ENCODE measurements around the gene COL5A3.
"Not testable (repeated sequence)": the region's sequence is repeated elsewhere in the genome, so short reads cannot be mapped to it uniquely, and the experiment has no call there.

Gene COL5A3

DNA sequence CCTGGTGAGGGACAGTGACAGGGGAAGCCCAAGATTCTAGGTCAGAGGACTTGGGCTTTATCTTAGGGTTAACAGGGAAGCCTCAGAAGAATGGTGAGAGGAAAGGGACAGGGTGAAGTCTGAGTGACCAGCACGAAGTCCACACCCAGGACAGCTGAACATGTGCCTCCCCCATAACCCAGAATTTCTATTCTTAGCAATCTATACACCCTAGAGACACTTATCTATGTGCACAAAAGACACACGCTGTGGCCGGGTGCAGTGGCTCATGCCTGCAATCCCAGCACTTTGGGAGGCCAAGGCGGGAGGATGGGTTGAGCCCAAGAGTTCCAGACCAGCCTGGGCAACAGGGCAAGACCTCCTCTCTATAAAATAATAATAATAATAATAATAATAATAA lies 62.9 kb downstream of the COL5A3 start:
- WGBS (ENCODE audit: insufficient coverage) = no CpG with 5 or more reads among the region's 4 CpGs
- H3K4me1 ChIP-seq (ENCODE audit: control extremely low read depth in 1 of 4, control insufficient read depth in 4 of 4, insufficient read depth in 4 of 4, low read length in 3 of 4) = no peaks in the 10 kb centered on the region
- peaks cover 0 to 3% (median 0%) of the 10 kb centered on the region in 5 experiments for H3K9me3 ChIP-seq (ENCODE audit: control extremely low read depth in 1 of 5, control insufficient read depth in 4 of 5, insufficient read depth in 2 of 5, low read depth in 1 of 5, low read length in 4 of 5)
- no peak overlapping the region for H3K27ac ChIP-seq (ENCODE audit: insufficient read depth in 1 of 2, low read depth in 1 of 2, low read length in 2 of 2, poor library complexity in 1 of 2, severe bottlenecking in 2 of 2)
- DNase-seq = no peak
- ChIA-PET CTCF (no interaction called here), POLR2A (no interaction called here)
- no peaks in the 10 kb centered on the region for H3K36me3 ChIP-seq (ENCODE audit: control insufficient read depth in 4 of 4, insufficient read depth in 4 of 4, low read length in 3 of 4)
- H3K27me3 ChIP-seq (replicated peaks in 2 of 5; ENCODE audit: control insufficient read depth in 4 of 5, insufficient read depth in 5 of 5, low read length in 4 of 5) = peaks cover 0 to 8% (median 0%) of the 10 kb centered on the region in 5 experiments
- H3K4me3 ChIP-seq (ENCODE audit: control insufficient read depth in 1 of 7, extremely low read depth in 1 of 7, insufficient read depth in 4 of 7, low read depth in 2 of 7, low read length in 6 of 7) = no peak overlapping the region

DNA sequence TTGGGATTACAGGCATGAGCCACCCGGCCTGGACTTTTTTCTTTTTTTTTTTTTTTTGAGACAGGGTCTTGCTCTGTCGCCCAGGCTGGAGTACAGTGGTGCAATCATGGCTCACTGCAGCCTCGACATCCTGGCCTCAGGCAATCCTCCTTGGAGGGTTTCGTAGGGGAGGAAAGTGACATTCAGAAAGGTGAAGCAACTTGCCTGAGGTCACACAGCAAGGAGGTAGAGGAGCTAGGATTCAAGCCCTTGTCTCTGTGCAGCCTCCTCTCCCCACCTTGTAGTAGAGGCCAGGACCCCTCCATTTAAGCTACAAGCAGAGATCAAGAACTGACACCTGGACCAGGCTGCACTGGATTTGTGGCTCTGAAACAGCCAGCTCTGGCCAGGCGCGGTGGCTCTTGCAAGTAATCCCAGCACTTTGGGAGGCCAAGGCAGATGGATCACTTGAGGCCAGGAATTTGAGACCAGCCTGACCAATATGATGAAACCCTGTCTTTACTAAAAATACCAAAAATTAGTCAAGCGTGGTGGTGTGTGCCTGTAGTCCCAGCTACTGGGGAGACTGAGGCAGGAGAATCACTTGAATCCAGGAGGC lies 63.7 kb downstream of the COL5A3 start:
- H3K27ac ChIP-seq (ENCODE audit: insufficient read depth in 1 of 2, low read depth in 1 of 2, low read length in 2 of 2, poor library complexity in 1 of 2, severe bottlenecking in 2 of 2); CTCF ChIA-PET; H3K36me3 ChIP-seq (ENCODE audit: control insufficient read depth in 4 of 4, insufficient read depth in 4 of 4, low read length in 3 of 4); H3K27me3 ChIP-seq (replicated peaks in 2 of 5; ENCODE audit: control insufficient read depth in 4 of 5, insufficient read depth in 5 of 5, low read length in 4 of 5); H3K4me3 ChIP-seq (ENCODE audit: control insufficient read depth in 1 of 7, extremely low read depth in 1 of 7, insufficient read depth in 4 of 7, low read depth in 2 of 7, low read length in 6 of 7); H3K4me1 ChIP-seq (ENCODE audit: control extremely low read depth in 1 of 4, control insufficient read depth in 4 of 4, insufficient read depth in 4 of 4, low read length in 3 of 4); POLR2A ChIA-PET; DNase-seq: not testable (repeated sequence)
- WGBS (ENCODE audit: insufficient coverage) = 94% methylated on average over 4 of the region's 7 CpGs
- H3K9me3 ChIP-seq (ENCODE audit: control extremely low read depth in 1 of 5, control insufficient read depth in 4 of 5, insufficient read depth in 2 of 5, low read depth in 1 of 5, low read length in 4 of 5) = peaks cover 3 to 11% (median 6%) of the 10 kb centered on the region in 5 experiments

DNA sequence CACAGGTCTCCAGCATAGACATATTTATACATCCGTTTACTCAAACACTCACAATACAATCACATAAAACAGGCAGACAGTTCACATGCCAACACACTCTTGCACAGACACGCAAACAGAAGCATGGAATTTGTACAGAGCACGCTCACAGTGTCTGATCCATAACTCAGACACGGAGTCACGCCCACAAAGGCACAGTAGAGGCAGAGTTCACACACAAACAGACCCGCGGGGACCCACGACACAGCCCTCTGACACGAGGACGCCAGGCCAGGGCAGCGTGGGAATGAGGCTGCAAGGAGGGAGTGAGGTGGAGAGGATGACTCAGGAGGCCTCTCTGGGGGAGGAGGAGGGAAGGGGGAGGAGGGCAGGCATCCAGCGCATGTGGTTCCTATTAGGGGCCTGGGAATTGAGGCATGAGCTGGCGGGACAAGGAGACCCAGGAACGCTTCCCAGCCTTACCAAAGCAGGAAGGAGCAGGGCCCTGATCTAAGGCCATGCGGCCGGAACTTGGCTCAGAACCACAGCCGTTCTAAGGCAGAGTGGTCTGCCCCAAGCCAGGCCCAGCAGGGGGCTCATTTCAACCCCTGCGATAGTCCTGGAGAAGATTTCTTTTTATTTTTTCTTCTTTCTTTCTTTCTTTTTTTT lies 64.9 kb downstream of the COL5A3 start:
- ChIA-PET CTCF (interaction anchor here (1.0 kb wide), 1 partner anchor 9 kb away, joined by 3 read pairs; no protein-coding TSS in a partner anchor), POLR2A (no interaction called here)
- 69% methylated on average over 16 of the region's 18 CpGs for WGBS (ENCODE audit: insufficient coverage)
- peaks cover 3 to 14% (median 6%) of the 10 kb centered on the region in 5 experiments for H3K9me3 ChIP-seq (ENCODE audit: control extremely low read depth in 1 of 5, control insufficient read depth in 4 of 5, insufficient read depth in 2 of 5, low read depth in 1 of 5, low read length in 4 of 5)
- DNase-seq = peak in 1 of 3 donors; percentile 13
- H3K4me3 ChIP-seq (ENCODE audit: control insufficient read depth in 1 of 7, extremely low read depth in 1 of 7, insufficient read depth in 4 of 7, low read depth in 2 of 7, low read length in 6 of 7) = no peak overlapping the region
- peaks cover 0 to 14% (median 1%) of the 10 kb centered on the region in 5 experiments for H3K27me3 ChIP-seq (replicated peaks in 2 of 5; ENCODE audit: control insufficient read depth in 4 of 5, insufficient read depth in 5 of 5, low read length in 4 of 5)
- H3K27ac ChIP-seq (ENCODE audit: insufficient read depth in 1 of 2, low read depth in 1 of 2, low read length in 2 of 2, poor library complexity in 1 of 2, severe bottlenecking in 2 of 2) = no peak overlapping the region
- no peaks in the 10 kb centered on the region for H3K4me1 ChIP-seq (ENCODE audit: control extremely low read depth in 1 of 4, control insufficient read depth in 4 of 4, insufficient read depth in 4 of 4, low read length in 3 of 4)
- H3K36me3 ChIP-seq (ENCODE audit: control insufficient read depth in 4 of 4, insufficient read depth in 4 of 4, low read length in 3 of 4) = no peaks in the 10 kb centered on the region

DNA sequence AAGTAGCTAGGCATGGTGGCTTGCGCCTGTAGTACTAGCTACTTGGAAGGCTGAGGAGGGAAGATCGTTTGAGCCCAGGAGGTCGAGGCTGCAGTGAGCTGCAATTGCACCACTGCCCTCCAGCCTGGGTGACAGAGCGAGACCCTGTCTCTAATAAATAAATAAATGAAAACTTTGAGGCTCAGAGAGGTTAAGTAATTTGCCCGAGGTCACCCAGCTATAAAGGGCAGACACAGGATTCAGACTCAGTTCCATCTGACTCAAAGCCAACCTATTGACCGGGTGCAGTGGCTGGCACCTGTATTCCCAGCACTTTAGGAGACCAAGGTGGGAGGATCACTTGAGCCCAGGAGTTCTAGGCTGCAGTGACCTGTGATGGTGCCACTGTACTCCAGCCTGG lies 66.6 kb downstream of the COL5A3 start:
- ChIA-PET POLR2A (no interaction called here), CTCF (interaction anchor here (1.3 to 1.4 kb wide), 2 partner anchors 11 to 306 kb away, joined by 3 read pairs; no protein-coding TSS in a partner anchor)
- H3K27me3 ChIP-seq (replicated peaks in 2 of 5; ENCODE audit: control insufficient read depth in 4 of 5, insufficient read depth in 5 of 5, low read length in 4 of 5) = peaks cover 0 to 20% (median 3%) of the 10 kb centered on the region in 5 experiments
- no peaks in the 10 kb centered on the region for H3K36me3 ChIP-seq (ENCODE audit: control insufficient read depth in 4 of 4, insufficient read depth in 4 of 4, low read length in 3 of 4)
- H3K4me1 ChIP-seq (ENCODE audit: control extremely low read depth in 1 of 4, control insufficient read depth in 4 of 4, insufficient read depth in 4 of 4, low read length in 3 of 4) = no peaks in the 10 kb centered on the region
- no peak overlapping the region for H3K4me3 ChIP-seq (ENCODE audit: control insufficient read depth in 1 of 7, extremely low read depth in 1 of 7, insufficient read depth in 4 of 7, low read depth in 2 of 7, low read length in 6 of 7)
- no peak overlapping the region for H3K27ac ChIP-seq (ENCODE audit: insufficient read depth in 1 of 2, low read depth in 1 of 2, low read length in 2 of 2, poor library complexity in 1 of 2, severe bottlenecking in 2 of 2)
- WGBS (ENCODE audit: insufficient coverage) = 90% methylated on average over 6 of the region's 6 CpGs
- no peak for DNase-seq
- H3K9me3 ChIP-seq (ENCODE audit: control extremely low read depth in 1 of 5, control insufficient read depth in 4 of 5, insufficient read depth in 2 of 5, low read depth in 1 of 5, low read length in 4 of 5) = peaks cover 3 to 14% (median 6%) of the 10 kb centered on the region in 5 experiments

DNA sequence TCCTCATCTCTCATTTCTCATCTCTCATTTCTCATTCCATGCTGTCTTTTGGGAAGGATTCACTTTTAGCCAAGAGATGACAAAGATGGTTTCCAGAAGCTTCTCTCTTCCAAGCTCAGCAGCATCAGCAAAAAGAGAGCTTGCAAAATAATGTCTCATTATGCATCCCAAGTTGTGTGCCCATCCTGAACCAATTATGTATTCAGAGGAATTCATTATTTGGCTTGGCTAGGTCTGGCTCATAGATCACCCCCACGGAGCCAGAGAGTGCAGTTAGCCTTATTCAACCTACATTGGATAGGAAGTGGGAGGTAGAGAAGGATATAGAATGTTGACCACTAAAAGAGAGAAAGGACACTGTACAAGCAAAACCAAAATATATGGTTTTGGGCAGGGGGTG lies 68.6 kb downstream of the COL5A3 start:
- POLR2A ChIA-PET = no interaction called here
- Histone ChIP-seq H3K27ac (ENCODE audit: insufficient read depth in 1 of 2, low read depth in 1 of 2, low read length in 2 of 2, poor library complexity in 1 of 2, severe bottlenecking in 2 of 2) (no peak overlapping the region), H3K4me3 (ENCODE audit: control insufficient read depth in 1 of 7, extremely low read depth in 1 of 7, insufficient read depth in 4 of 7, low read depth in 2 of 7, low read length in 6 of 7) (no peak overlapping the region), H3K9me3 (ENCODE audit: control extremely low read depth in 1 of 5, control insufficient read depth in 4 of 5, insufficient read depth in 2 of 5, low read depth in 1 of 5, low read length in 4 of 5) (peaks cover 3 to 14% (median 6%) of the 10 kb centered on the region in 5 experiments), H3K36me3 (ENCODE audit: control insufficient read depth in 4 of 4, insufficient read depth in 4 of 4, low read length in 3 of 4) (no peaks in the 10 kb centered on the region), H3K4me1 (ENCODE audit: control extremely low read depth in 1 of 4, control insufficient read depth in 4 of 4, insufficient read depth in 4 of 4, low read length in 3 of 4) (peaks cover 0 to 3% (median 1%) of the 10 kb centered on the region in 4 experiments), H3K27me3 (replicated peaks in 2 of 5; ENCODE audit: control insufficient read depth in 4 of 5, insufficient read depth in 5 of 5, low read length in 4 of 5) (peaks cover 3 to 40% (median 5%) of the 10 kb centered on the region in 5 experiments)
- CTCF ChIA-PET = no interaction called here
- 100% methylated on average over 1 of the region's 1 CpG for WGBS (ENCODE audit: insufficient coverage)
- DNase-seq = no peak

DNA sequence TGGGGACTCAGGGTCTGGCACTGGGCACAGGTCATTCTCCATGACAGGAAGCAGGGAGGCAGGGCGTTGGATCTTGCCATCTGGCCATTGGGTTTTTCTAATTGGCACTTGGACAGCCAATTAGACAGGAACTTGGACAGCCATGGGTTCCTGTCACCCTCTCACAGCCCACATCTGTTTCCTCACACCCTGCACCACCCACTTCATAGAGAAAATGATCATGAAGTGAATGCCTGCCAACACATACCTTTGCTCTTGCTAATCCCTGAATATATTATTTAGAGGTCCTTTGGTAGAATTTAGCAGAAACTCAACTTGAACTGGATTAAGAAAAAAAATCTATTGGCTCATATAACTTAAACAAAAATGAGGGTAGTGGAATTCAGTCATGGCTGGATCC lies 69.1 kb downstream of the COL5A3 start:
- Histone ChIP-seq H3K9me3 (ENCODE audit: control extremely low read depth in 1 of 5, control insufficient read depth in 4 of 5, insufficient read depth in 2 of 5, low read depth in 1 of 5, low read length in 4 of 5) (peaks cover 3 to 14% (median 6%) of the 10 kb centered on the region in 5 experiments), H3K27me3 (replicated peaks in 2 of 5; ENCODE audit: control insufficient read depth in 4 of 5, insufficient read depth in 5 of 5, low read length in 4 of 5) (peaks cover 3 to 42% (median 7%) of the 10 kb centered on the region in 5 experiments), H3K4me3 (ENCODE audit: control insufficient read depth in 1 of 7, extremely low read depth in 1 of 7, insufficient read depth in 4 of 7, low read depth in 2 of 7, low read length in 6 of 7) (no peak overlapping the region), H3K4me1 (ENCODE audit: control extremely low read depth in 1 of 4, control insufficient read depth in 4 of 4, insufficient read depth in 4 of 4, low read length in 3 of 4) (peaks cover 0 to 5% (median 3%) of the 10 kb centered on the region in 4 experiments), H3K27ac (ENCODE audit: insufficient read depth in 1 of 2, low read depth in 1 of 2, low read length in 2 of 2, poor library complexity in 1 of 2, severe bottlenecking in 2 of 2) (no peak overlapping the region), H3K36me3 (ENCODE audit: control insufficient read depth in 4 of 4, insufficient read depth in 4 of 4, low read length in 3 of 4) (no peaks in the 10 kb centered on the region)
- no peak for DNase-seq
- ChIA-PET POLR2A (no interaction called here), CTCF (no interaction called here)
- WGBS (ENCODE audit: insufficient coverage) = 88% methylated on average over 1 of the region's 1 CpG

DNA sequence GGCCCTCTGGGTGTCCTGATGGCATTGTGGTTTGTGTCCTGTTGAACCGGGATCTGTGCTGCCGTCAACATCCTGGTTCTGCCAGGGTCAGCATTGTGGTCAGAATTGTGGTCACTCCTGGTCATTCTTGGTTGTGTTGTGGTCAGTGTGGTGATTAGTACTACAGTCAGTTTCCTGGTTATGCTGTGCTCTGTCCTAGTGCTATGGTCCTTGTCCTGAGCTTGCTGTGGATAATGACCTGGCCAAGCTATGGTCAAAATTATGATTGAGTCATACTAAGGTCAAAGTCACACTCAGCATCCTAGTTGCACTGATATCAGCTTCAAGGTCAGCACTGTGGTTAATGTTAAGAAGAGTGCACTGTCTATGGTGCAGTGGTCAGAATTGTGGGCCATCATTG lies 69.5 kb downstream of the COL5A3 start:
- POLR2A ChIA-PET = no interaction called here
- no peak for DNase-seq
- Histone ChIP-seq H3K27ac (ENCODE audit: insufficient read depth in 1 of 2, low read depth in 1 of 2, low read length in 2 of 2, poor library complexity in 1 of 2, severe bottlenecking in 2 of 2) (no peak overlapping the region), H3K36me3 (ENCODE audit: control insufficient read depth in 4 of 4, insufficient read depth in 4 of 4, low read length in 3 of 4) (no peaks in the 10 kb centered on the region), H3K4me1 (ENCODE audit: control extremely low read depth in 1 of 4, control insufficient read depth in 4 of 4, insufficient read depth in 4 of 4, low read length in 3 of 4) (peaks cover 0 to 7% (median 4%) of the 10 kb centered on the region in 4 experiments), H3K9me3 (ENCODE audit: control extremely low read depth in 1 of 5, control insufficient read depth in 4 of 5, insufficient read depth in 2 of 5, low read depth in 1 of 5, low read length in 4 of 5) (peaks cover 3 to 14% (median 6%) of the 10 kb centered on the region in 5 experiments), H3K4me3 (ENCODE audit: control insufficient read depth in 1 of 7, extremely low read depth in 1 of 7, insufficient read depth in 4 of 7, low read depth in 2 of 7, low read length in 6 of 7) (no peak overlapping the region), H3K27me3 (replicated peaks in 2 of 5; ENCODE audit: control insufficient read depth in 4 of 5, insufficient read depth in 5 of 5, low read length in 4 of 5) (peaks cover 3 to 46% (median 7%) of the 10 kb centered on the region in 5 experiments)
- CTCF ChIA-PET = no interaction called here
- no CpG with 5 or more reads among the region's 2 CpGs for WGBS (ENCODE audit: insufficient coverage)

Measured in common myeloid progenitor, CD34-positive (primary cell).